GM10248 (cell line): Measurements from ENCODE around the gene ETF1.

Experiments used
- CTCF ChIA-PET: fragments of 300-600 bp; sonication (Branson Sonifier 250); formaldehyde crosslinking; extraction: SDS; loops from one replicate; lab custom pipeline; 2021; ENCODE audit warnings: antibody characterized with exemption; lab: Yijun Ruan, JAX
- POLR2A ChIA-PET: fragments of 350-650 bp; sonication (Branson Sonifier 250); formaldehyde crosslinking; extraction: SDS; loops from one replicate; lab custom pipeline; 2020; ENCODE audit warnings: antibody characterized with exemption; lab: Yijun Ruan, JAX
- DNase-seq: peaks from one replicate; pipeline ENCODE4 v3.0.0; 2012; ENCODE audit errors: extremely low spot score
- CTCF ChIP-seq: IDR thresholded peaks from 2 replicates; pipeline ENCODE4 v1.5.1; 2012; ENCODE audit warnings: mild to moderate bottlenecking, low read depth; ENCODE audit errors: extremely low read depth, missing control alignments, control extremely low read depth

The ETF1 gene

GRCh38 chr5:138573949-138574670 is 31.1 kb upstream of the ETF1 start:
- TF ChIP-seq CTCF = no peak
- POLR2A ChIA-PET = interaction anchor here (2.0 kb wide), 1 partner anchor 31 kb away, joined by 5 read pairs; the partner anchor contains the start of gene ETF1
- CTCF ChIA-PET = interaction anchor here (1.5 kb wide), 2 partner anchors 11 to 26 kb away, joined by 3 to 7 read pairs; no protein-coding TSS in a partner anchor
- no peak for DNase-seq

GRCh38 chr5:138573223-138573622 is 30.2 kb upstream of the ETF1 start:
- TF ChIP-seq CTCF = no peak
- DNase-seq = no peak
- POLR2A ChIA-PET = interaction anchor here (1.0 kb wide), 1 partner anchor 26 kb away, joined by 5 read pairs; no protein-coding TSS in a partner anchor
- CTCF ChIA-PET = interaction anchor here (1.5 kb wide), 1 partner anchor 25 kb away, joined by 7 read pairs; no protein-coding TSS in a partner anchor

GRCh38 chr5:138570871-138571270 is 27.8 kb upstream of the ETF1 start:
- no peak for TF ChIP-seq CTCF
- DNase-seq = no peak
- ChIA-PET CTCF (no interaction called here), POLR2A (interaction anchor here (0.7 to 1.2 kb wide), 2 partner anchors 20 to 1000 kb away, joined by 6 to 7 read pairs; no protein-coding TSS in a partner anchor)

- CTCF ChIA-PET = interaction anchor here (1.1 to 1.9 kb wide), 2 partner anchors 9 to 22 kb away, joined by 4 to 6 read pairs; no protein-coding TSS in a partner anchor
- POLR2A ChIA-PET = interaction anchor here (0.7 kb wide), 1 partner anchor 15 kb away, joined by 5 read pairs; no protein-coding TSS in a partner anchor
- DNase-seq = no peak
- TF ChIP-seq CTCF = no peak
Measured at GRCh38 chr5:138569782-138570181, 26.7 kb upstream of the ETF1 start.

- ChIA-PET CTCF (interaction anchor here (1.2 to 1.9 kb wide), 3 partner anchors 9 to 64 kb away, joined by 3 to 6 read pairs (median 4); no protein-coding TSS in a partner anchor), POLR2A (interaction anchor here (0.5 kb wide), 1 partner anchor 21 kb away, joined by 6 read pairs; no protein-coding TSS in a partner anchor)
- no peak for DNase-seq
- TF ChIP-seq CTCF = no peak
Measured at GRCh38 chr5:138568061-138568824, 25.2 kb upstream of the ETF1 start.

GRCh38 chr5:138566792-138567191 is 23.8 kb upstream of the ETF1 start:
- ChIA-PET CTCF (interaction anchor here (1.0 to 1.9 kb wide), 4 partner anchors 9 to 18 kb away, joined by 5 to 11 read pairs (median 6); partner anchors contain the start of gene HSPA9), POLR2A (interaction anchor here (0.9 kb wide), 1 partner anchor 9 kb away, joined by 6 read pairs; the partner anchor contains the start of gene HSPA9)
- no peak for DNase-seq
- TF ChIP-seq CTCF = no peak
